Measurements from ENCODE around the gene FBXW12.

- no peak for TF ChIP-seq CTCF (IDR thresholded peaks at IDR 0.05 in 4 of 5, conservative IDR thresholded peaks at IDR 0.05 in 1 of 5)
- no peak for TF ChIP-seq POLR2A (IDR thresholded peaks at IDR 0.05)
These were observed 26.8 kb downstream of the FBXW12 start for GRCh38 chr3:48398701-48399386.
